GM12873 (cell line): ENCODE measurements around the gene PKP2.

Experiments used
- CTCF ChIP-seq: IDR thresholded peaks from 2 replicates; pipeline ENCODE4 v1.5.1; 2012; ENCODE audit warnings: low read depth, mild to moderate bottlenecking, moderate library complexity, low read length, control low read depth; ENCODE audit not compliant: insufficient read depth; ENCODE audit errors: missing control alignments

The PKP2 gene

GRCh38 chr12:32893458-32893857 is 3.1 kb downstream of the PKP2 start:
- TF ChIP-seq CTCF, result no peak

GRCh38 chr12:32893043-32893442 is 3.5 kb downstream of the PKP2 start:
- no peak for TF ChIP-seq CTCF

DNA sequence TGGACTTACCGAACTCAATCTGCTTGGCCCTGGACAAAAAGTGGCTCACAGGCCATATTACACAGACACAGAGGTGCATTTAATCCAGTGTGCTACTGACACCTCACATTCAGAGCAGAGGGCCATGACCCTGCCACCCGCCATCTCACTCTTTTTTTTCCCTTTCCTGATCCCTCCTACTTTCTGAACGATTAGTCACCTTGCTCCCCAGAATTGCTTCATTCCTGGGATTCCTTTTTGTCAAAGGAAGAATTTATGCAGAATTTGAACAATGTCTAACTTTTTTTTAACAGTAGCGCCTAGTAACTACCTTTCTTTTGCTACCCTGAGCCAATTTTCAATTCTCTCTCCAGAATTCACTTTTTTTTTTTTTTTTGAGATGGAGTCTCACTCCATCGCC is 4.6 kb downstream of the PKP2 start:
- no peak for TF ChIP-seq CTCF

GRCh38 chr12:32891526-32891925 is 5.1 kb downstream of the PKP2 start:
- no peak for TF ChIP-seq CTCF

GRCh38 chr12:32889011-32889760 is 7.4 kb downstream of the PKP2 start:
- TF ChIP-seq CTCF, result no peak

GRCh38 chr12:32887058-32887457 is 9.5 kb downstream of the PKP2 start:
- no peak for TF ChIP-seq CTCF

DNA sequence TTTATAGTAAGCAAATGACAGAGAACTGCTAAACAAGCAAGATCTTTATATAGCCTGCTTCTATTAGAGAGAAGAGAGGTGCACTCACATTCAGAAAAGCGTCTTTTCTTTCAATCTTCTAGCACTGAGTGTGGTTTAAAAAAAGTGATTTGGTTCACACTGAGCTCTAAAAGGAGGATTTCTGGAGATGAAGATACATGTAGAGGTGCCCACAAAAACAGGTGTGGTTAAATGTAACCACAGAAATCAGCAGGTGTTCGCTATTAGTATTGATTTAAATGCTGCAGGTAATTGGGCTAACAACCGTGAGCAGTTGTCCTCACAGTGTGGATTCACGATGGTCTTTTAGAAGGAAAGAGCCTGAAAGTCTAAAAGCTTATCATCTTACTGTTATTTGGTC is 10.7 kb downstream of the PKP2 start:
- TF ChIP-seq CTCF, result no peak
